ENCODE data around the gene FBN3.

GRCh38 chr19:8034178-8034525 lies 115.2 kb downstream of the FBN3 start:
- TF ChIP-seq CTCF (IDR thresholded peaks at IDR 0.05), result no peak
- no peak for TF ChIP-seq EZH2 (IDR thresholded peaks at IDR 0.05; ENCODE audit: borderline replicate concordance, insufficient read depth, low read depth, low read length, poor library complexity, severe bottlenecking)

Measured in B cell (primary cell).